ENCODE data around the gene CHAF1A. TPM values are rescaled to one million over a fixed set of nuclear protein-coding genes. Genes with fewer than 3 reads are reported as not detected.

CHAF1A gene
- total RNA-seq, 4 donors from 2014 or later, result 2.4 to 11.9 (median 7.4) TPM

DNA sequence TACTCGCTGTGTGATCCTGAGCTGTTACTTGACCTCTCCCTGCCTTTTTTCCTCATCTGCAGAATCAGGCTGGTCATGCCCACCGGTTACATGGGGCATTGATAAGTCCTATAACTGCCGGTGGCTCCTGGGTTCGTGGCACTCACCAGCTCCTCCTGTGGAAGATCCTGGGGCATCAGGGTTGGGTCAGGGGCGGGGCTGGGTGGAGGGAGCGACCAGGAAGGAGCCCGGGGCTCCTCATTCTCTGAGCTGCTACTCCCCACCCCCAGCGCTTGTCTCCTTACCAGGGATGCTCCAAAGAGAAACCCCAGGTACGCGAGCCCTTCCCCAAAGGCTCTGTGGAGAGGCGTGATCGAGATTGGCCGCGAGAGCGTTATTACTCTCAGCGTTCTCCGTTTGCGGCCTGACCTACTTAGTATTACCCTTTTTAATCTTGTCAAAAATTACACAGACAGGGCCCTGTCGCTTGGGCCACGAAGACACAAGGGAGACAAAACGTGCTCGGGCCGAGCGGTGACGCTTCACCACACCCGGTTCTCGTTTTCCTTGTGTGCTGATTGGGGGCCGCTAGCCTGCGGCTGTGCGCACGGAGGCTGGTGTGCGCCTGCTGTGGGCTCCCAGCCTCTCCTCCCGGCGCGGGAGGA is 80.4 kb downstream of the CHAF1A start:
- H3K9me3 ChIP-seq, result no peaks in the 10 kb centered on the region
- H3K27me3 ChIP-seq, result no peaks in the 10 kb centered on the region
- no peaks in the 10 kb centered on the region for H3K4me1 ChIP-seq
- TF ChIP-seq EP300 (IDR thresholded peaks at IDR 0.05) (no peak), POLR2A (IDR thresholded peaks at IDR 0.05) (no peak), POLR2AphosphoS5 (IDR thresholded peaks at IDR 0.05) (no peak)
- TF ChIP-seq, protein P1, sequence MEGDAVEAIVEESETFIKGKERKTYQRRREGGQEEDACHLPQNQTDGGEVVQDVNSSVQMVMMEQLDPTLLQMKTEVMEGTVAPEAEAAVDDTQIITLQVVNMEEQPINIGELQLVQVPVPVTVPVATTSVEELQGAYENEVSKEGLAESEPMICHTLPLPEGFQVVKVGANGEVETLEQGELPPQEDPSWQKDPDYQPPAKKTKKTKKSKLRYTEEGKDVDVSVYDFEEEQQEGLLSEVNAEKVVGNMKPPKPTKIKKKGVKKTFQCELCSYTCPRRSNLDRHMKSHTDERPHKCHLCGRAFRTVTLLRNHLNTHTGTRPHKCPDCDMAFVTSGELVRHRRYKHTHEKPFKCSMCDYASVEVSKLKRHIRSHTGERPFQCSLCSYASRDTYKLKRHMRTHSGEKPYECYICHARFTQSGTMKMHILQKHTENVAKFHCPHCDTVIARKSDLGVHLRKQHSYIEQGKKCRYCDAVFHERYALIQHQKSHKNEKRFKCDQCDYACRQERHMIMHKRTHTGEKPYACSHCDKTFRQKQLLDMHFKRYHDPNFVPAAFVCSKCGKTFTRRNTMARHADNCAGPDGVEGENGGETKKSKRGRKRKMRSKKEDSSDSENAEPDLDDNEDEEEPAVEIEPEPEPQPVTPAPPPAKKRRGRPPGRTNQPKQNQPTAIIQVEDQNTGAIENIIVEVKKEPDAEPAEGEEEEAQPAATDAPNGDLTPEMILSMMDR (IDR thresholded peaks at IDR 0.05), result no peak
- peaks cover 0 to 83% of the 10 kb centered on the region in 2 donors for H3K36me3 ChIP-seq
- WGBS, 2 donors (ENCODE audit: low coverage in 1 of 2), result 89% methylated on average over 9 of the region's 35 CpGs; no CpG with 5 or more reads in 1 of the 2 donors
- H3K4me3 ChIP-seq, result no peak overlapping the region
- no peak for ATAC-seq
- no peak overlapping the region for H3K27ac ChIP-seq

DNA sequence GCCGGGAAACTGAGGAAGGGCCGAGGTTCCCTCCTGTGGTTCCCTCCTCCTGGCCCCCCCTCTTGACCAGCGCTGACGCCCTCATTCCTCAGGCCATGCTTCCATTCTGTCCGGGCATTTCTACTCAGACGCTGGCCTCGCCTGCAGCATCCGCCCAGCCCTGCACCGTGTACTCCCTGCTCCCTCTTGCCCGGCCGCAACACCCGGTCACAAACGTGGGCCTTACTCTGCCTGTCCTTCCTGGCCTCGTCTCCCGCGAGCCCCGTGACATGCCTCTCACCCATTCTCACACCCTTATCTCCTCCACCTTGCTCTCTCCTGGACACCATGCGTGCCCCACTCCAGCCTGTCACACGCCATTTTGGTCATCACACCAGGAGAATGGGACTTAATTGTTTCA is 80.9 kb downstream of the CHAF1A start:
- no peaks in the 10 kb centered on the region for H3K27me3 ChIP-seq
- TF ChIP-seq EP300 (IDR thresholded peaks at IDR 0.05) (no peak), POLR2A (IDR thresholded peaks at IDR 0.05) (no peak), POLR2AphosphoS5 (IDR thresholded peaks at IDR 0.05) (no peak)
- TF ChIP-seq, protein P1 (IDR thresholded peaks at IDR 0.05), result no peak
- no peaks in the 10 kb centered on the region for H3K4me1 ChIP-seq
- H3K27ac ChIP-seq, result no peak overlapping the region
- H3K4me3 ChIP-seq, result no peak overlapping the region
- peaks cover 0 to 85% of the 10 kb centered on the region in 2 donors for H3K36me3 ChIP-seq
- ATAC-seq, result no peak
- 85 to 100% methylated on average over 1 to 18 of the region's 19 CpGs for WGBS, 2 donors (ENCODE audit: low coverage in 1 of 2)
- H3K9me3 ChIP-seq, result no peaks in the 10 kb centered on the region

DNA sequence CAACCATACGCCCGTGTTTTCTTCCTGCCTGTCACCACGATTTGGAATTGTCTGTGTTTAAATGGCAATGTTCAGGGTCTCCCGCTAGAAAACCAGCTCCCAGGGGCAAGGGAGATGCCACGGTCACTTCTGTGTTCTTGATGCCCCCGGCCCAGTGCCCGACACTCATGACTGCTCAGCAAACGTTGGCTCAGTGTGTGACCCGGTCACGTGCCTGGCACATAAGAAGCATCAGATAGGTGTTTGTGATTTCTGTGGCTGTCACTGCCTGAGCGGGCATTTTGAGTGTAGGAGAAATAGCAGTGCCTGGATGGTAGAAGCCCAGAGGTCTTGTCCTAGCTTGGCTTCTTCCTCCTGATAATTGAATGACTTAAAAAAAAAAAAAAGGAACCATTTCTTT is 85.1 kb downstream of the CHAF1A start:
- no peak overlapping the region for H3K4me3 ChIP-seq
- no peaks in the 10 kb centered on the region for H3K9me3 ChIP-seq
- H3K27ac ChIP-seq, result no peak overlapping the region
- no peak for TF ChIP-seq POLR2A (IDR thresholded peaks at IDR 0.05)
- TF ChIP-seq POLR2AphosphoS5 (IDR thresholded peaks at IDR 0.05), result no peak
- TF ChIP-seq, protein P1 (IDR thresholded peaks at IDR 0.05), result no peak
- no peak for TF ChIP-seq EP300 (IDR thresholded peaks at IDR 0.05)
- H3K27me3 ChIP-seq, result no peaks in the 10 kb centered on the region
- H3K4me1 ChIP-seq, result no peaks in the 10 kb centered on the region
- ATAC-seq, result no peak
- 83 to 86% methylated on average over 5 to 7 of the region's 11 CpGs for WGBS, 2 donors (ENCODE audit: low coverage in 1 of 2)
- peaks cover 0 to 85% of the 10 kb centered on the region in 2 donors for H3K36me3 ChIP-seq

DNA sequence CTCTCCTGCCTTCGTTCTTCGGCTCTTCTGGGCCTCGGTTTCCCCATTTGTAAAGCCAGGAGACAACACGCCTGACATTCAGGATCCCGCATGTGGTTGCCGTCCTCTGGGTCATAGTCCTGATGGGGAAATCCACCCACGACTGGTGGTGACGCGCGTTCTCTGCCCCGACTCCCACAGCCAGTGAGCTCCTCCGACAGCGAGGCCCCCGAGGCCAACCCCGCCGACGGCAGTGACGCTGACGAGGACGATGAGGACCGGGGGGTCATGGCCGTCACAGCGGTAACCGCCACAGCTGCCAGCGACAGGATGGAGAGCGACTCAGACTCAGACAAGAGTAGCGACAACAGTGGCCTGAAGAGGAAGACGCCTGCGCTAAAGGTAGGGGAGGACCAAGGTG is 86.1 kb downstream of the CHAF1A start:
- Histone ChIP-seq H3K4me1 (no peaks in the 10 kb centered on the region), H3K36me3 (peaks cover 0 to 80% of the 10 kb centered on the region in 2 donors), H3K9me3 (no peaks in the 10 kb centered on the region), H3K27ac (no peak overlapping the region), H3K27me3 (no peaks in the 10 kb centered on the region), H3K4me3 (no peak overlapping the region)
- TF ChIP-seq POLR2AphosphoS5 (IDR thresholded peaks at IDR 0.05) (no peak), POLR2A (IDR thresholded peaks at IDR 0.05) (no peak), EP300 (IDR thresholded peaks at IDR 0.05) (no peak)
- TF ChIP-seq, protein P1 (IDR thresholded peaks at IDR 0.05), result no peak
- ATAC-seq, result no peak
- 96% methylated on average over 6 of the region's 29 CpGs; no CpG with 5 or more reads in 1 of the 2 donors for WGBS, 2 donors (ENCODE audit: low coverage in 1 of 2)

DNA sequence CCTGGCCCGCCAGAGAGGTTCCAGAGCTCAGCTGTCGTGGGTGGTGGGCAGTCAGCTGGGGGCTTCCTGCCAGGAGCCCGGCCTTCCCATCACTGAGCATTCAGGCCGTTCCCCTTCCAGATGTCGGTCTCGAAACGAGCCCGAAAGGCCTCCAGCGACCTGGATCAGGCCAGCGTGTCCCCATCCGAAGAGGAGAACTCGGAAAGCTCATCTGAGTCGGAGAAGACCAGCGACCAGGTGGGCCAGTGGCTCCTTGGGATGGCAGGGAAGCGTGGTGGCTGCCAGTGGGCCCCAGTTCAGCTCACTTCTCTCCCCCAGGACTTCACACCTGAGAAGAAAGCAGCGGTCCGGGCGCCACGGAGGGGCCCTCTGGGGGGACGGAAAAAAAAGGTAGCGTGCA is 89.0 kb downstream of the CHAF1A start:
- H3K36me3 ChIP-seq, result peaks cover 0 to 89% of the 10 kb centered on the region in 2 donors
- no peak overlapping the region for H3K27ac ChIP-seq
- no peak overlapping the region for H3K4me3 ChIP-seq
- 80% methylated on average over 1 of the region's 21 CpGs; no CpG with 5 or more reads in 1 of the 2 donors for WGBS, 2 donors (ENCODE audit: low coverage in 1 of 2)
- TF ChIP-seq POLR2AphosphoS5 (IDR thresholded peaks at IDR 0.05) (no peak), POLR2A (IDR thresholded peaks at IDR 0.05) (no peak), EP300 (IDR thresholded peaks at IDR 0.05) (no peak)
- TF ChIP-seq, protein P1 (IDR thresholded peaks at IDR 0.05), result no peak
- H3K27me3 ChIP-seq, result no peaks in the 10 kb centered on the region
- H3K9me3 ChIP-seq, result no peaks in the 10 kb centered on the region
- H3K4me1 ChIP-seq, result no peaks in the 10 kb centered on the region
- ATAC-seq, result no peak

All from gastroesophageal sphincter (tissue), 4 donors.